AG04449 (cell line): ENCODE data around the gene ZBTB16.

Experiments
- CTCF ChIA-PET: fragments of 350-600 bp; formaldehyde crosslinking; extraction: SDS; loops from one replicate; lab custom pipeline; 2021; ENCODE audit warnings: antibody characterized with exemption; lab: Yijun Ruan, JAX
- POLR2A ChIA-PET: fragments of 400-600, 350-600 bp; formaldehyde crosslinking; extraction: SDS; loops from one replicate; lab custom pipeline; 2020; ENCODE audit warnings: antibody characterized with exemption, inconsistent platforms; lab: Yijun Ruan, JAX
- DNase-seq: peaks from one replicate; pipeline ENCODE4 v3.0.0-alpha.2; 2010; ENCODE audit warnings: low read depth, low spot score
- H3K4me3 ChIP-seq: 2 replicates; pipeline ENCODE4 v1.5.1; 2011; ENCODE audit warnings: low read depth, mild to moderate bottlenecking, control low read depth, low read length
- CTCF ChIP-seq: IDR thresholded peaks from one replicate; pipeline ENCODE4 v1.5.1; 2011; ENCODE audit warnings: mild to moderate bottlenecking, moderate library complexity, low read length, control low read depth, inconsistent platforms; ENCODE audit not compliant: insufficient read depth; ENCODE audit errors: missing control alignments

ZBTB16 gene

GRCh38 chr11:114088836-114089235, 29.3 kb downstream of the ZBTB16 start:
- POLR2A ChIA-PET = no interaction called here
- TF ChIP-seq CTCF = no peak
- H3K4me3 ChIP-seq = no peak overlapping the region
- CTCF ChIA-PET = no interaction called here
- no peak for DNase-seq

- POLR2A ChIA-PET = no interaction called here
- CTCF ChIA-PET = no interaction called here
- no peak overlapping the region for H3K4me3 ChIP-seq
- TF ChIP-seq CTCF = no peak
- DNase-seq = no peak
Measured at GRCh38 chr11:114089748-114090147, 30.2 kb downstream of the ZBTB16 start.

- CTCF ChIA-PET = no interaction called here
- no peak for DNase-seq
- no peak overlapping the region for H3K4me3 ChIP-seq
- TF ChIP-seq CTCF = no peak
- POLR2A ChIA-PET = no interaction called here
Measured at GRCh38 chr11:114090225-114090910, 30.9 kb downstream of the ZBTB16 start.

GRCh38 chr11:114090976-114091375, 31.5 kb downstream of the ZBTB16 start:
- H3K4me3 ChIP-seq = no peak overlapping the region
- no peak for DNase-seq
- CTCF ChIA-PET = no interaction called here
- POLR2A ChIA-PET = no interaction called here
- no peak for TF ChIP-seq CTCF

- POLR2A ChIA-PET = no interaction called here
Measured at GRCh38 chr11:114091516-114092397, 32.2 kb downstream of the ZBTB16 start.

More at GRCh38 chr11:114091516-114092397, 32.2 kb downstream of the ZBTB16 start:
- no peak for TF ChIP-seq CTCF
- no peak for DNase-seq
- CTCF ChIA-PET = no interaction called here
- H3K4me3 ChIP-seq = no peak overlapping the region
